GM23338 (cell line): Measurements from ENCODE around the gene JARID2. TPM values are rescaled to one million over a fixed set of nuclear protein-coding genes. Genes with fewer than 3 reads are reported as not detected.

Experiments
- ATAC-seq: fragments of 200-7000 bp; cut with Tn5 transposase; 3 replicates; pipeline ENCODE4 v1.9.1; 2020
- DNase-seq: peaks from one replicate; pipeline ENCODE4 v3.0.0-alpha.2; 2015; ENCODE audit warnings: low spot score
- H2AFZ ChIP-seq: fragments of 200-600 bp; sonication (generic); 2 replicates; pipeline ENCODE4 v1.8.0; 2016; ENCODE audit warnings: antibody characterized with exemption, mild to moderate bottlenecking, moderate library complexity
- H3F3A ChIP-seq: fragments of 200-600 bp; sonication (generic); replicated peaks from 2 replicates; pipeline ENCODE4 v1.8.0; 2017; ENCODE audit warnings: antibody characterized with exemption, mixed run types, low read depth
- H3K27ac ChIP-seq: fragments of 200-600 bp; sonication (generic); 2 replicates; pipeline ENCODE4 v1.6.1; 2016; ENCODE audit warnings: low read depth
- H3K27me3 ChIP-seq: fragments of 200-600 bp; sonication (generic); 2 replicates; pipeline ENCODE4 v1.8.0; 2016; ENCODE audit warnings: mild to moderate bottlenecking, mixed run types, moderate library complexity; ENCODE audit not compliant: insufficient read depth
- H3K36me3 ChIP-seq: fragments of 200-600 bp; sonication (generic); 2 replicates; pipeline ENCODE4 v1.8.0; 2016; ENCODE audit warnings: mild to moderate bottlenecking; ENCODE audit not compliant: insufficient read depth
- H3K4me1 ChIP-seq: fragments of 200-600 bp; sonication (generic); 2 replicates; pipeline ENCODE4 v1.8.0; 2016; ENCODE audit warnings: mild to moderate bottlenecking, moderate library complexity; ENCODE audit not compliant: insufficient read depth
- H3K4me2 ChIP-seq: fragments of 200-600 bp; sonication (generic); 2 replicates; pipeline ENCODE4 v1.7.1; 2017; ENCODE audit warnings: mixed run types
- H3K4me3 ChIP-seq: fragments of 200-600 bp; sonication (generic); 2 replicates; pipeline ENCODE4 v1.6.1; 2016; ENCODE audit warnings: mixed run types
- H3K79me2 ChIP-seq: fragments of 200-600 bp; sonication (generic); replicated peaks from 2 replicates; pipeline ENCODE4 v1.8.0; 2017; ENCODE audit warnings: mild to moderate bottlenecking; ENCODE audit not compliant: insufficient read depth
- H3K9me2 ChIP-seq: fragments of 200-600 bp; sonication (generic); 2 replicates; pipeline ENCODE4 v1.8.0; 2017; ENCODE audit not compliant: insufficient read depth
- H4K20me1 ChIP-seq: fragments of 200-600 bp; sonication (generic); replicated peaks from 2 replicates; pipeline ENCODE4 v1.8.0; 2017; ENCODE audit warnings: mild to moderate bottlenecking; ENCODE audit not compliant: insufficient read depth
- H3K27ac Mint-ChIP-seq: 2 replicates; pipeline ENCODE4 v1.8.0; 2020; ENCODE audit warnings: inconsistent platforms, mild to moderate bottlenecking, moderate library complexity, mixed read lengths
- H3K27me3 Mint-ChIP-seq: 3 replicates; pipeline ENCODE4 v1.8.0; 2022; ENCODE audit warnings: low read depth, mild to moderate bottlenecking, moderate library complexity, mixed read lengths, inconsistent platforms; ENCODE audit not compliant: insufficient read depth, poor library complexity
- H3K36me3 Mint-ChIP-seq: 3 replicates; pipeline ENCODE4 v1.8.0; 2021; ENCODE audit warnings: low read depth, mild to moderate bottlenecking, inconsistent platforms, moderate library complexity, mixed read lengths
- H3K4me1 Mint-ChIP-seq: 3 replicates; pipeline ENCODE4 v1.8.0; 2020; ENCODE audit warnings: mild to moderate bottlenecking, inconsistent platforms, mixed read lengths
- H3K4me3 Mint-ChIP-seq: 3 replicates; pipeline ENCODE4 v1.8.0; 2021; ENCODE audit warnings: moderate library complexity, mild to moderate bottlenecking, inconsistent platforms, mixed read lengths
- H3K9me3 Mint-ChIP-seq: 3 replicates; pipeline ENCODE4 v1.8.0; 2020; ENCODE audit warnings: moderate library complexity, mild to moderate bottlenecking, inconsistent platforms, mixed read lengths
- CREB1 ChIP-seq: fragments of 250-450 bp; sonication (Bioruptor Pico); IDR thresholded peaks from 2 replicates; pipeline ENCODE4 v1.5.0; 2020; ENCODE audit warnings: low read depth, mild to moderate bottlenecking, moderate library complexity
- CTCF ChIP-seq, 2 experiments: fragments of 200-600 bp in 1 of 2; sonication (generic) in 1 of 2; conservative IDR thresholded peaks; 2 replicates each; pipeline versions ENCODE4 v1.5.1 to v1.6.1; 2016 to 2017; ENCODE audit warnings: antibody characterized with exemption in 2 of 2, low read depth in 2 of 2, mild to moderate bottlenecking in 2 of 2, moderate library complexity in 1 of 2
- ETS1 ChIP-seq: IDR thresholded peaks from 2 replicates; pipeline ENCODE4 v1.6.1; 2016; ENCODE audit warnings: antibody characterized with exemption
- EZH2 ChIP-seq: fragments of 200-600 bp; sonication (generic); IDR thresholded peaks from one replicate; pipeline ENCODE4 v1.8.0; 2017; ENCODE audit warnings: antibody characterized with exemption, mild to moderate bottlenecking, low read depth; ENCODE audit not compliant: unreplicated experiment
- JUNB ChIP-seq: IDR thresholded peaks from one replicate; pipeline ENCODE4 v1.6.1; 2016; ENCODE audit warnings: antibody characterized with exemption; ENCODE audit not compliant: unreplicated experiment
- NANOG ChIP-seq: IDR thresholded peaks from 2 replicates; pipeline ENCODE4 v1.6.1; 2016; ENCODE audit warnings: antibody characterized with exemption, borderline replicate concordance
- POLR2AphosphoS5 ChIP-seq: IDR thresholded peaks from 2 replicates; pipeline ENCODE4 v1.6.1; 2016; ENCODE audit warnings: antibody characterized with exemption, low read depth
- ZNF114 ChIP-seq: fragments of 250-450 bp; sonication (Bioruptor Pico); IDR thresholded peaks from 2 replicates; pipeline ENCODE4 v1.5.0; 2020; ENCODE audit warnings: mild to moderate bottlenecking, moderate library complexity
- ZNF331 ChIP-seq: fragments of 250-450 bp; sonication (Bioruptor Pico); IDR thresholded peaks from 2 replicates; pipeline ENCODE4 v1.5.0; 2020; ENCODE audit warnings: low read depth, mild to moderate bottlenecking, moderate library complexity
- polyA plus RNA-seq: library from polyadenylated mRNA; unstranded; fragments of >200 nt; fragmentation: Nextera tagmentation; extraction: Ambion mirVana; gene quantifications from 2 replicates; pipeline ENCODE4 v1.2.1, GENCODE V29; 2016
- total RNA-seq: library from RNA; depleted of rRNA; stranded (reverse); fragments of >200 nt; shearing (Covaris generic); gene quantifications from 2 replicates; pipeline ENCODE4 v1.2.3, GENCODE V29; 2014
- TF ChIP-seq, protein P1 (sequence below): IDR thresholded peaks from one replicate; pipeline ENCODE4 v1.6.1; 2018; ENCODE audit warnings: antibody characterized with exemption; ENCODE audit not compliant: unreplicated experiment

JARID2 gene
- total and polyA plus RNA-seq, 2 experiments from 2014 or later, result 92.8 to 196 TPM

- Mint-ChIP-seq H3K27ac (no peak overlapping the region), H3K36me3 (peaks cover 23% of the 10 kb centered on the region), H3K4me1 (peaks cover 48% of the 10 kb centered on the region), H3K4me3 (no peak overlapping the region), H3K9me3 (no peaks in the 10 kb centered on the region), H3K27me3 (peaks cover 30% of the 10 kb centered on the region)
- TF ChIP-seq ZNF114 (CRISPR knock-in tag), result no peak
- TF ChIP-seq, protein P1, sequence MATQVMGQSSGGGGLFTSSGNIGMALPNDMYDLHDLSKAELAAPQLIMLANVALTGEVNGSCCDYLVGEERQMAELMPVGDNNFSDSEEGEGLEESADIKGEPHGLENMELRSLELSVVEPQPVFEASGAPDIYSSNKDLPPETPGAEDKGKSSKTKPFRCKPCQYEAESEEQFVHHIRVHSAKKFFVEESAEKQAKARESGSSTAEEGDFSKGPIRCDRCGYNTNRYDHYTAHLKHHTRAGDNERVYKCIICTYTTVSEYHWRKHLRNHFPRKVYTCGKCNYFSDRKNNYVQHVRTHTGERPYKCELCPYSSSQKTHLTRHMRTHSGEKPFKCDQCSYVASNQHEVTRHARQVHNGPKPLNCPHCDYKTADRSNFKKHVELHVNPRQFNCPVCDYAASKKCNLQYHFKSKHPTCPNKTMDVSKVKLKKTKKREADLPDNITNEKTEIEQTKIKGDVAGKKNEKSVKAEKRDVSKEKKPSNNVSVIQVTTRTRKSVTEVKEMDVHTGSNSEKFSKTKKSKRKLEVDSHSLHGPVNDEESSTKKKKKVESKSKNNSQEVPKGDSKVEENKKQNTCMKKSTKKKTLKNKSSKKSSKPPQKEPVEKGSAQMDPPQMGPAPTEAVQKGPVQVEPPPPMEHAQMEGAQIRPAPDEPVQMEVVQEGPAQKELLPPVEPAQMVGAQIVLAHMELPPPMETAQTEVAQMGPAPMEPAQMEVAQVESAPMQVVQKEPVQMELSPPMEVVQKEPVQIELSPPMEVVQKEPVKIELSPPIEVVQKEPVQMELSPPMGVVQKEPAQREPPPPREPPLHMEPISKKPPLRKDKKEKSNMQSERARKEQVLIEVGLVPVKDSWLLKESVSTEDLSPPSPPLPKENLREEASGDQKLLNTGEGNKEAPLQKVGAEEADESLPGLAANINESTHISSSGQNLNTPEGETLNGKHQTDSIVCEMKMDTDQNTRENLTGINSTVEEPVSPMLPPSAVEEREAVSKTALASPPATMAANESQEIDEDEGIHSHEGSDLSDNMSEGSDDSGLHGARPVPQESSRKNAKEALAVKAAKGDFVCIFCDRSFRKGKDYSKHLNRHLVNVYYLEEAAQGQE, result no peak
- no peak for TF ChIP-seq ZNF331 (CRISPR knock-in tag)
- no peak for TF ChIP-seq EZH2
- TF ChIP-seq POLR2AphosphoS5, result 0 out of 2 replicates have a peak, but pooled peaks have one; percentile 8
- no peak for TF ChIP-seq CTCF (conservative IDR thresholded peaks at IDR 0.05; ENCODE audit: low read depth in 2 of 2)
- TF ChIP-seq ETS1, result no peak
- Histone ChIP-seq H4K20me1 (peaks cover 98% of the 10 kb centered on the region), H3K79me2 (peaks cover 100% of the 10 kb centered on the region), H3K27me3 (no peaks in the 10 kb centered on the region), H3K4me3 (no peak overlapping the region), H3K4me1 (peaks cover 97% of the 10 kb centered on the region), H2AFZ (no peak overlapping the region), H3K4me2 (0 out of 2 replicates have a peak overlapping the region, but pooled peaks have one; percentile 30), H3K9me2 (no peaks in the 10 kb centered on the region), H3K27ac (no peak overlapping the region), H3K36me3 (peaks cover 29% of the 10 kb centered on the region), H3F3A (peaks cover 32% of the 10 kb centered on the region)
- no peak for ATAC-seq
- DNase-seq, result no peak
Observed at GRCh38 chr6:15376900-15377487, 131.1 kb downstream of the JARID2 start.

DNA sequence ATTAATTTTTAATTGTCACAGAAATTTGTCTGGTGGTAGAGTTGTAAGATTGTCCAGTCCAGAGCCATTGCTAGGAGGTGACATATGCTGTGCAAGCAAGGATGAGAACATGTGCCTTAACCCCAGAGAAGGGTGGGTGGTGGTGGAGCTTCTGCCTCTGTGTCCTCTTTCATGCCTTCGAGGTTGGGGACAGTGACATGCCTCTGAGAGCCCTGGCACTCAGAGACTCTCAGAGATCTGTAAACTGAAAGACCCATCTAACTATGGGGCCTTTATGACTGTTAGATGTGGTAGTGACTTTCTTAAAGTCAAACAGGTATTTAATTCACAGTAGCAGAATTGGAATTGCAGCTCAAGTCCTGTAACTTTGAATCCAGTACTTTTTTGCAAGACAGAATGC, 132.4 kb downstream of the JARID2 start:
- no peak overlapping the region for H3K4me3 Mint-ChIP-seq
- Histone ChIP-seq H4K20me1 (peaks cover 98% of the 10 kb centered on the region), H3K9me2 (no peaks in the 10 kb centered on the region), H3K4me2 (peak overlapping the region; percentile 30; the same call in 1 of the 2 replicates), H3K36me3 (peaks cover 29% of the 10 kb centered on the region), H3K4me1 (peaks cover 97% of the 10 kb centered on the region), H3K79me2 (peaks cover 100% of the 10 kb centered on the region), H3K27ac (no peak overlapping the region), H3K4me3 (no peak overlapping the region; the same call in 1 of the 2 replicates), H3F3A (peaks cover 32% of the 10 kb centered on the region; the same call in 1 of the 2 replicates), H2AFZ (no peak overlapping the region), H3K27me3 (no peaks in the 10 kb centered on the region)
- H3K9me3 Mint-ChIP-seq, result no peaks in the 10 kb centered on the region; the same call in 2 of the 3 replicates
- DNase-seq (no peak), ATAC-seq (no peak)
- H3K36me3 Mint-ChIP-seq, result peaks cover 23% of the 10 kb centered on the region
- peaks cover 58% of the 10 kb centered on the region for H3K4me1 Mint-ChIP-seq
- TF ChIP-seq CREB1 (CRISPR knock-in tag) (no peak), JUNB (no peak), EZH2 (no peak), NANOG (no peak), ETS1 (no peak)
- no peak overlapping the region for H3K27ac Mint-ChIP-seq
- peaks cover 38% of the 10 kb centered on the region for H3K27me3 Mint-ChIP-seq
